ENCODE results near the gene CCL27.

Gene CCL27, protein sequence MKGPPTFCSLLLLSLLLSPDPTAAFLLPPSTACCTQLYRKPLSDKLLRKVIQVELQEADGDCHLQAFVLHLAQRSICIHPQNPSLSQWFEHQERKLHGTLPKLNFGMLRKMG

DNA sequence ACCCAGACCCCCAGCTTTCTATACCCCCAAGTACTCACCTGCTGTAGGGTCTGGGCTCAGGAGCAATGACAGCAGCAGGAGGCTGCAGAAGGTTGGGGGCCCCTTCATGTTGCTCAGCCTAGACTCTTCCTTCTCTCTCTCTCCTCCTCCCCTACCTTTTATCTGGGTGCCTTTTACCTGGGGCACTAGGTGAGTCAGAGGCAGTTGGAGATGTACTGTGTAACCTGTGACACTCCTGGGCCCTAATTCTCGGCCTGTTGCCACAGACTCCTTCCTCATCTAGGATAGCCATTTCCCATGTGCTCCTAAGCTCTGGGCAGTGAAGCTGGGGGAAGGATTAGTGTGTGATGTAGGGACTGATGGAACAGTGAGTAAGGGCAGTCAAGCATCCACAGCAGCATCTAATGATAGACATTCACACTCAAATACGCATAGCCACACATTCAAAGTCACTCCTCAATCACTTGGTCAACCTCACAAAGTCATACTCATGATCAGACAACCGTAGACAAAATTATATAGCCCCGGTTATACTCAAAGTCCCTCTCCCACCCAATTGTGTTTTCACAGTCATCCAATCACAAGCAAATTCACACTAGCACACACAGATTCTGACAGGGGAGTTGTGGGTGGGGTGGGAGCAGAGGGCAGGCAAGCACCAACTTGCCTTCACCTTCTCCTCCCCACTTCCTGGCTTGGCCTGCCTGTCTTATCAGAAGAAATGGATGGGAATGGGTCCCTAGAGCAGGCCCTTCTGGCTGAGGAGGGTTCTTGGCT lies at the start of gene CCL27:
CCL27 (minus strand) TSS at position 132 of the 777 bp plus-strand sequence; CDS start at position 108, 24 bp downstream.
- DNase-seq (ENCODE audit: low spot score), result no peak

DNA sequence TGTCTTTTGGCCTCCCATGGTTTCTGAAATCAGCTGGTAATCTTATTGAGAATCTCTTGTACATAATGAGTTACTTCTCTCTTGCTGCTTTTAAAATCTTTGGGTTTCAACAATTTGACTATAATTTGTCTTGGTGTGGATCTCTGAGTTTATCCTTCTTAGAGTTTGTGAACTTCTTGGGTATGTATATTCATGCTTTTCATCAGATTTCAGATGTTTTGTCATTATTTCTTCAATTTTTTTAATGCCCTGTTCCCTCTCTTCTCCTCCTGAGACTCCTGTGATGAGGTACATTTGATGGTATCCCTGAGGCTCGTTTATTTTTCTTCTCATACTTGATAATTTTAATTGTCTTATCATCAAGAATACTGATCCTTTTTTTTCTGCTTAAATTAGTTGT lies 49.7 kb upstream of the CCL27 start:
- no peak for DNase-seq (ENCODE audit: low spot score)

DNA sequence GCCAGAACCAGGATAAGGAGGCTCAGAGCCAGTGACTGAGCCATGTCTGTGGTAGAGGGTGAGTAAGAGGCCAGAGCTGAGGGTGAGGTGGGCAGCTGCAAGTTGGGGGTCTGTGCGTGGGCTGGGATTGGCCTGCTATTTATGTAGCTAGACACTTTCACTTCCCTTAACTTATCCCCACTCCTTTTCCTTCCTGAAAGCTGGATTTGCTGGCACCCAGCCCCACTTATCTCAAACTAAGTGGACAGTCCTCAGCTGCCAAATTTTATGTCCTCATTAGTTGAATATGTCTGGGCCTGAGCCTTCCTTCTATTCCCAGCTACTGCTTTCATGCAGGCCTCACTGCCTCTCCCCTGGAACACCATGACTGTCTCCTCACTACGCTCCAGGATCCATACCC lies 47.6 kb upstream of the CCL27 start, which contains the start of gene CCL21:
CCL21 (minus strand) TSS at position 114 of the 400 bp plus-strand sequence; CDS start at position 44, 70 bp downstream.
- no peak for DNase-seq (ENCODE audit: low spot score)

DNA sequence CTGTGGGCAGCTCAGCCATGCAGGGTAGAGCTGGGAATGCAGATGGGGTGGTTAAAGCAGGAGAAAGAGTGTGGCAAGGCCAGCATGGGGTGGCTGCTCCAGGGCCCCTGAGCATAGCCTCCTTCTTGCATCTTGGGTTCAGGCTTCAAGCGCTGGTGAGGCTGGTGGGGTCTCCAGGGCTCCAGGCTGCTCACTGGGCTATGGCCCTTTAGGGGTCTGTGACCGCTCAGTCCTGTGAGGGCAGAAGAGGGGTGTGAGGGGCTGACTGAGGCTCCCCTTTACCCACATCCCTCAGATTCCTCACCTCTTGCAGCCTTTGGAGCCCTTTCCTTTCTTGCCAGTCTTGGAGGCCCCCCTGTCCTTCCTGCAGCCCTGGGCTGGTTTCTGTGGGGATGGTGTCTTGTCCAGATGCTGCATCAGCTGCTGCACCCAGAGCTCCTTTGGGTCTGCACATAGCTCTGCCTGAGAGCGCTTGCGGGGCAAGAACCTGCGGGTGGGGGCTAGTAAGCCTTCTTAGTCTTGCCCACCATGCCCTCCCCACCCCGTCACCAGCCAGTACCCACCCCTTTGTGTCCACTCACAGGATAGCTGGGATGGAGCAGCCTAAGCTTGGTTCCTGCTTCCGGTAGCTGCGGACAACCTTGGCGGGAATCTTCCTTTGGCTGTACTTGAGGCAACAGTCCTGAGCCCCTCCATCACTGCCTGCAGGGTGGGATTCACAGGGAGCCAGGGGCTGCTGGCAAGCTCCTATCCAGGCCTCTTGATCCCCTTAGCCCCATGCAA lies 46.9 kb upstream of the CCL27 start:
- no peak for DNase-seq (ENCODE audit: low spot score)

DNA sequence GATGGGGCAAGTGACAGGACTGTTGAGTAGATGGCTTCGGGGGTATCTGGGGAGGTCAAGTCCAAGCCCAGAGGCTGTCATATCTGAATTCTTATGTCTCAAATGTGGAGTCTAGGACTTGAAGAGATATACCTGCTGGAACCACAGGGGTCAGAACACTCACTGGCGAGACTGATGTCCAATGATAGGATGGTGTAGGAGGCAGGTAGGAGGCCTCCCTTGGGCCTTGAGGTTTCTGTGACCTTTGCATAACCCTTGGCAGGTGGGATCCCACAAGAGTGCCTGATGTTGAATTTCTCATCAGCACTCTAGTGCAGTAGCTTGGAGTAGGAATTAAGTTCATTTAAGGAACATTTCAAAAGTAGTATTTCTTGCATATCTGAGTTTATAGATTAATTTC lies 44.7 kb upstream of the CCL27 start:
- no peak for DNase-seq (ENCODE audit: low spot score)

DNA sequence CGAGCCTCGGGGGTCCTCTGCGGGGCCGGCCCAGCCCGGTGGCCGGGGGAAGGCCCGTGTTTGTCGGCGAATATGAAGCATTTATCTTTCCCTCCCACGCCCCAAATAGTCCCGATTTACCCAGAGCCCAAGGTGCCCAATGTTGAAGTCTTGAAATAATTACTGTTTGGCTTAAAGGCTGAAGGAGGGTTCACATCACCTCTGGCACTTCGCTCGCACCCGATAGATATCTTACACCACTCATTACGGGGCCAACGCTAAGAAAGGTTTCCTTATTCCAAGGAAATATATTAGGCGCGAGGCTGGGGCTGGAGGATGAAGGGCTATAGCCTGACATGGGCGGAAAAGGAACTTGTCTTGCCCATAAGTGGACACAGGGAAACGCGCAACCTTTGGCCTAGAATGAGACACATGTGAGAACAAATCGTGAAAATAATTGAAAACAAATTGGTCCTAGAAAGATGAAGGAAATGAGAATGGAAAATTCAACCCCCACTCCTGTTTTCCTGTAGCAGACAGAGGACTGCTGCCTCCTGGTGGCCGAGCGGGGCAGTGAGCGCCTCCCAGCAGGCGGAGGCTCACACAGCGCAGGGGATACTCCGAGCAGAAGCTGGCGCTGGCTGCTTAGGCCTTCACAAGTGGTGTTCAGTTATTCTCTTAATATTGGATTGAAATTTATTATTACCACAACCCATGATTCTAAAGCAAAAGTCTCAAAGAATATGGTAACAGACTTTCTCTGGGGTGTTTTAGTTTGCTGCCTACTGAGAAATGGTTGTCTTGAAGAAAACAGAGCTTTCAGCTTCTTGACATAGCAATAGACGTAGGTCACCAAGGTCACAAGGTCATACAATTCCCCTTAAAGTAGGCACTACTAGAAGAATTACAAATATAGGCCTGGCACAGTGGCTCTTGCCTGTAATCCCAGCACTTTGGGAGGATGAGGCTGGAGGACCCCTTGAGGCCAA lies 39.6 kb upstream of the CCL27 start:
- DNase-seq (ENCODE audit: low spot score), result peak; percentile 91

DNA sequence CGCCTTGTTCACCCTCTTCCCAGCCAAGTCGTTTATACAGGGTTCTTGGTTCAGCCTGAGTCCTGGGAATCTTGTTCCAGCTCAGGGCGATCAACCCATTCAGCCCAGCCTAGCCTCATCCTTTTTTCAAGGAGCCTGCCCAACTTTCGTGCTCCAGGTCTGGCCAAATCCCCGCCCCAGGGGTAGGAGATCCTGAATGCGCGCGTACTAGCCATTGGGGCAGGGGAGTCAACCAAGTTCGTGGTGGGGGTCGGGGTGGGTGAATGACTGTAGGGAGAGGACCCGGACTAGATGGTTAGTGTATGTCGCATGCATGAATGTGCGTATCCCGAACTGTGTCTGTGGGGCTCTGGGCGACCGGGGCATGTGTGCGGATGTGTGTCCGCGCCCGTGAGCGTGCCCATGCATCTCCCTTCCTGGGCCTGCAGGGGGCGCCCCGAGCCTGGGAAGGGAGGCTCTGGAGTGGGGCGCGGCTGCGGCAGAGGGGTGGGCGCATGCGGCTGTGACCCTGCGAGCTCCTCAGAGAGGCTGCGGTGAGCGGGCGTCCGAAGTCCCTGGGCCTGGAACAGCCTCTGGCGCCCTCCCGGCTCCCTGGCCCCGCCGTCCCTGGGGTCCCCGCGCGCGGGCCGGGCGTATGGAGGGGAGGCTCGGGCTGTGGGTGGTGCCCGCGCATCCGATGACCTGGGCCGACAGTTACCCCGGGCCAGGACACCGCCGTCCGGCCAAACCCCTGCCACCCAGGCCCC lies 38.7 kb upstream of the CCL27 start:
- DNase-seq (ENCODE audit: low spot score), result peak; percentile 94

DNA sequence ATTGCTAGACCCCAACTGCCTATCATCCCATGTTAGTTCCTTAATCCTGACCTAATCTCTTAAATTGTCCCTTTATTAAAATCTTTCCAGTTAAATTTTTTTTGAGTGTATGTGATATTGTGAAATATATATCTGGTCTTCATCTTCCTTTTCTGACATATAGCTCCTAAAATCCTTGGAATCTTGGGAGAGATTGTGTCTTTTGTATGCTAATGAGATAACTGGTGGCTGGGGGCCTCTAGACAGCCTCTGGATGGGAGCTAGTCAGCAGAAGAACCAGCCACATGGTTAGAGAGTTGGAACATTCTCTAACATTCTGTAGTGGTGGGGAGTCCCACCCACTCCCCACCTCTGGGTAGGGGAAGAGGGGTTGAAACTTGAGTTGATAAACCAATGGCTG lies 32.4 kb upstream of the CCL27 start:
- no peak for DNase-seq (ENCODE audit: low spot score)

DNA sequence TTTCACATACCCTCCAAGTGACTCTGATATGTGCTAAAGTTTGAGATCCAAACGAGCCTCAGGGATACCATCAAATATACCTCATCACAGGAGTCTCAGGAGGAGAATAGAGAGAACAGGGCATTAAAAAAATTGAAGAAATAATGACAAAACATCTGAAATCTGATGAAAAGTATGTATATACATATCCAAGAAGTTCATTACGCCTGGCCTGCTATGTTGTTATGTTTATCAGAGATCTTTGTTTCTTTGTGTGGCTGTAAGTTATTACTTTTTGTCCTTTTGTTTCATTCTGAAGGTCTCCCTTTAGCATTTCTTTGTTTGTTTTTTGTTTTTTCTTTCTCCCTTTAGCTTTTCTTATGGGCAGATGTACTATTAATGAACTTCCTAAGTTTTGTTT lies 31.1 kb upstream of the CCL27 start:
- no peak for DNase-seq (ENCODE audit: low spot score)

DNA sequence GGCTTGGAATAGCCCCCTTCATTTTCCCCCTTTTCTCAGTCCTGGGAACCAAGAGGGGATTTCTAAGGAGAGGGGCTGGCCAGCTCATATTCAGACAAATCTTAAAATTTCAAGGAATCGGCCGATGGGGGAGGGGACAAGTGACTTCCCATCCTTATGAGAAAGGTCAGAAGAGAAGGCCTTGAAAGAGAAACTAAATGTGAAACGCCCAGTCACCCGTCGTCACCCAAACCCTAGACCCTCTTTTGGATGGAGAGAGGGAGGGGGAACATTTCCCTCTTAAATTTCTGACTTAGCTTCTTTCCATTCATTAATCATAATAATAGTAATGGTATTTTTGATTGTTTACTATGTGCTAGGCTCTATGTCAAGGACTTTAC lies 29.5 kb upstream of the CCL27 start:
- DNase-seq (ENCODE audit: low spot score), result no peak

DNA sequence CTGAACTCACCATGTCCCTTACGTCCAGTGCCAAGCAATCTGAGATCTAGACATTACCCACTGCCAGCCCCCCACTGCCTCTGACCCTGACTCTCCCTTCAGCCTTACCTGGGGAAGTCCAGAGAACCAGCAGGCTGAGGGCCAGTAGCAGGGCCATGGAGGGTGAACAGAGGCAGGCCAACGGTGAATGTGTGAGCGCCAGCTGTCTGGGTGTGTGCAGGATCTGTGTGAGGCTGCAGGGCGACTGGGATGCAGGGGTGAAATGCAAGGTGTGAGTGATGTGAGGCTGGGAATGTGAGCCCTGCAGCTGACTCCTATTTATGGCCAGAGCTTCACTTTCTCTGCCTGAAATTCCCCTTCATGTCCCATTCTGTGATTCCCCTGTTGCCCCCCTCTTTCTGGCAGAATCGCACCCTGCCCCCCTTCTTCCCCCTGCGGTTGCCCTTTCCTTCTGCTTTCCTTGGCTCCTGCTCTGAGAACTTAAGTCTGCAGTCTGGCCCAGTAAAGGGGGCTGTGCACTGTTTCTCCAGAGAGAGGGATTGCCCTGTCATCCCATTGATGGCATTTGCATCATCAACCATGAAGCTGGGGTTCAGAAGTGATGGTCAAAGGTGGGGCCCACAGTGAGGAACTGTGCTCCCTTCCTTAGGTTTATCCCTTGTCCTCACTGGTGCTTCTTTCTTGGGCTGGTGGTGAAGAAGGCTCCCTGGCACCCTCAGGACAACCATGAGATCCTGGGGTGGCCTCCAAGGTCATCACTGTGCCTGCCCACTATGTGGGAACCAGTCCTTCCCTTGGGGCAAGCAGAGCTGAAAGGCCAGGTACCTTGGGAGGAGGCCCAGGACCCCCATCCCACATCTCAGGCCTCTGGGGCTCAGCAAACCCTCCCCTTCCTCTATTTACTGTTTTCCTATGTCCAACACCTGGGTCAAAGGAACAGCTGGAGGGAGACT lies 28.8 kb upstream of the CCL27 start, which contains the start of gene CCL19:
CCL19 (minus strand) TSS at position 294 of the 953 bp plus-strand sequence; CDS start at position 157, 137 bp downstream.
- no peak for DNase-seq (ENCODE audit: low spot score)

DNA sequence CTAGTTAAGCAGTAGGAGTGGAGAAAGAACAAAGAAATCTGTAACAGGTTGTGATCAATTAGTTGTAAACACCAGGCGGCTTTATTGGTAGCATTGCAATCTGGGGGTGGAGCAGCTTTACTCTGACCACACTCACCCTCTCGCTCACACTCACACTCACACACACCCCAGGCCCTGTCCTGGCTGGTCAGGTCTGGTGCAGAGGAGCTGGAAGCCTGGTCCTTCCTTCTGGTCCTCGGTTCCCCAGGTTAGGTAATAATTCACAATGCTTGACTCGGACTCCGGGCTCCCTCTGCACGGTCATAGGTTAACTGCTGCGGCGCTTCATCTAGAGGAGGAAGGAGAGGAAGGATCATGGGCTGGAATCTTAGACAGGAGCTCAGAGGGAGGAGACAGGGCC lies 27.1 kb upstream of the CCL27 start:
- no peak for DNase-seq (ENCODE audit: low spot score)

DNA sequence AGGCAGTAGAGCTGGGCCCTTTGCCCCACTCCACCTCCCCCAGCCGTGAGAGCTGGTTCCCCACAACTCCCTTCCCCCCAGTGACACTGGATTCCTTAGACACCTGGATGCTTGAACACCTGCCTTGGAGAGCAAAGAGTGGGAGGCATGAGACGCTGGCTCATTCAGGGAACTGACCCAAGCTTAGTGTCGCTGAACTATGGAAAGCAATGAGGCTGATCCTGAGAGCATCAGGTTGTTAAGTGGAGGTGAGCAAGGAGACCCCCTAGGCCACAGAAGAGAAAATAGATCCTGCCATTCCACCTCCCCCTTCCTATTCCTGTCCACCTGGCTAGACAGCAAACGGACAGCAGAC lies 26.6 kb upstream of the CCL27 start:
- DNase-seq (ENCODE audit: low spot score), result no peak

DNA sequence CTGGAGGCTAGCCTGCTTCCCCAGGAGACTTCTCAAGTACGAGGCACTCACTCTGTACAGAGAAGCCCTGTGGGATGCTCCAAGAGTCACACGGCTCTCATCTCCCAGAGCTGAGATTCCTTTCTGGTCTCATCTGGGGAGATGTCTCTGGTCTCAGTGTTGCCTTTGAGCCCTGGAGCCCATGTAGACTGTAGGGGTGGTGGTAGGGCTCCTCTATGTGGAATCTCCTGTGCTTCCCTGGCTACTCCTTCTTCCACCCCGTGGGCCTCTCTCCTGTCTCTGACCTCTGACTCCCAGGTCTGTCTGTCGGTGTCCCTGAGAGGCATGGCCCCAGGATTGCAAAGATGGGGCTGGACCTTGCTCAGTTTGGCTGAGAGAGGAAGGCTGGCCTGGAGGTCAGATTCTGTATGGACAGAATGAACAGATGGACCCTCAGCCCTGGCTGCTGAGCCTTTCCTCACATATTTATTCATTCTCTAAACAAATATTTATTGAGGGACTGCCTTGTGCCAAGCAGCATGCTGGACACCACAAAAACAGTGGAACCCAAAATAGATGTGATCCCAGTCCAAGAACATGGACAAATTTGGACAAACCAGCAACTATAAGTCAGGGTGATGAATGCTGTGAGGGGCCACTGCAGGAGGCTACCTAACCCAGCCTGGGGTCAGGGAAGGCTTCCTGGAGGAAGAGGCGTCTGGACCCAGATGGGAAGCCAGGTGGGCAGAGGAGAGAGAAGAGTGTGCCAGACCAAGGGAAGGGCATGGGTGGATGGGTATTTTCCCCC lies 26.1 kb upstream of the CCL27 start:
- DNase-seq (ENCODE audit: low spot score), result no peak

DNA sequence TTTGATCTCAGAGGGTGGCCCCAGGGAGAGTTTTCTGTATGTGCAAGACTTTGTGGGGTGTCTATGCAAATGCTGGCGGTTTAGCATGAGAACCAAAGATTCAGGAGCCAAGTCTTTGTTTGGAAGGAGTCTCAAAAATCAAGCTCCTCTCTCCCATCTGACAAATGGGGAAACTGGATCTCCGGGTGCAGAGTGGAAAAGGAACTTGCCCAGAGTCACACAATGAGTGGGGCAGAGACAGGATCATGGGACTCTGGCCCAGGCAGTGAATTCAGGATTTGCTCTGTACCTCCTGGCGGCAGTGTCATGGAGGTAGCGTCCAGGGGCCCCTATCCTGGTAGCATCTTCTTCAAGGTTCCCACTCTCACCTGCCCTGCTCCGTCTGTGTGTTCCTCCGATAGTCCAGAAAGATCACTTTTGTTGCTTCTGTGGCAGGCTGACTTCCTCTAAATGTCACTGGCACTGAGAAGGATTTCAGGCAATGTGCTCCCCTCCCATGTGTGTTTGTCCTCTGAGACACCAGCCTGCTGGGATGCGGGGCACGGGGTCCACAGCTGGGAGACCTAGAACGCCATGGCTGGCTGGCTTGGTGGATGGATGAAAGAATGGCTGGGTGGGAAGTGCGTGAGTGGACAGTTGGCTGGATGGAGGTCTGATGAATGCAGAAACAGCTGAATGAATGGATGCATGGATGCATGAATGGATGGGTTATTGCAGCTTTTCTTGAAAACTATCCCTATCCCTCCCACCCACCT lies 25.0 kb upstream of the CCL27 start:
- no peak for DNase-seq (ENCODE audit: low spot score)

DNA sequence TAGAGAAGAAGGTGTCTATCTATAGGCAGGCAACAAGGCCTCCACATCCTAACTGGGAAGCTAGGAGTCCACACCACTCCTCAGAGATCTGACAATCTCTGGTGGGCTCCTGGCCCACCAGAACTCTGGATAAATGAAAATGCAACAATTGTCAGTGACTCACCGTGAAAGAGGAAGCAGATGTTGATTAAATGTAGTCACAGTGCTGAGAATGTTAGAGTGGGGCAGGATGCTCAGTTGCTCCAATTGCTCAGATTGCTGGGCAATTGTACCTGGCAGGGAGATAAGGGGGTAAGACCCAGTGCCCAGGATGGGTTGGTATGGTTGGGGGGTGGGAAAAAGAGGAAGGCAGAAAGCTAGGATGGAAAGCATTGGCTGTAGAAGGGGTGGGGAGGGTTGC lies 24.3 kb upstream of the CCL27 start:
- no peak for DNase-seq (ENCODE audit: low spot score)

DNA sequence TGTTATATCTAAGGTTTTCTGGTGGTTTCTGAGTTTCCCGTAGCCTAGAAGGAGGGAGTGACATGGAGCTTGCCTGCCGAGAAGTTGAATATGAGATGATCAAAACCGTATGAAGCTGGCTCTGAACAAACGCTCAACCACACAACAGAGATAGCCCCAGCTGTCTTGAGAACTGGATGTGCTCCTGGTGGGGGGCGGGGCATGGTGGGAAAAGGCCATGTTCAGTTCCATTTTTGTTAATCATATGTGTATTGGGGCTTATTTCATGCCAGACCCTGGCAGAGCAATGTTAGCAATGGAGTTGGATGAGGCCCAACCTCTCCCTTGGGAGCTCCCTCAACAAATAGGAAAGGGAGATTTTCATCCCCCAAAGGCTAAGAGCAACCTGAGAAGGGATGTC lies 23.8 kb upstream of the CCL27 start:
- no peak for DNase-seq (ENCODE audit: low spot score)

DNA sequence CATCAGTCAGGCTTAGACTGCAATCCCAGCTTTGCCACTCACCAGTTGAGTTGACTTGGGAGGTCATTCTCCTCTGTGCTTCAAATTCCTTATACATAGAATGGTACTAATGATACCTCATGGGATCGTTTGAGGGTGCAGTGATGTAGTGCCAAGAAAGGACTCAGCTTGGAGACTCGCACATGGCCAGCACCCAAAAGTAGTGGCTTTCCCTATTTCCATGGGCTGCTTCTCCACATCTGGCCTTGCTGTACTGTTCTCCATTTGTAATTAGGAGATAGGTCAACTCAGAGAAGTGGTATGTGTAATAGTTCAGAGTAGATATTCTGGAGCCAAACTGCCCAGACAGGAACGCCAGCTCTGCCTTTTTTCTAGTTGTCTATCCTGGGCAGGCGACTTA lies 23.1 kb upstream of the CCL27 start:
- no peak for DNase-seq (ENCODE audit: low spot score)

Data from D341Med (cell line).